Sigmoid colon (tissue), 4 donors: ENCODE results near the gene MGAT3.

Experiments
- CTCF ChIP-seq, 4 experiments: fragments of 450-650 bp in 3 of 4; fragments of 200-600 bp in 1 of 4; IDR thresholded peaks; one replicate each; pipeline ENCODE4 v1.5.1; 2016 to 2019; ENCODE audit warnings: antibody characterized with exemption in 4 of 4, mild to moderate bottlenecking in 3 of 4, moderate library complexity in 2 of 4
- EP300 ChIP-seq, 4 donors: sonication (generic); formaldehyde crosslinking; IDR thresholded peaks; one replicate each; pipeline ENCODE4 v1.6.1; 2017; ENCODE audit warnings: antibody characterized with exemption in 4 of 4
- POLR2A ChIP-seq, 2 donors: fragments of 450-650 bp; IDR thresholded peaks; one replicate each; pipeline ENCODE4 v1.6.1; 2016; ENCODE audit warnings: antibody characterized with exemption in 2 of 2, mild to moderate bottlenecking in 2 of 2, moderate library complexity in 2 of 2
- POLR2AphosphoS5 ChIP-seq, 4 donors: sonication (generic); formaldehyde crosslinking; IDR thresholded peaks; one replicate each; pipeline ENCODE4 v1.6.1; 2017; ENCODE audit warnings: antibody characterized with exemption in 4 of 4

- no peak for TF ChIP-seq POLR2A (IDR thresholded peaks at IDR 0.05)
- peak in 1 of 4 donors; percentile 20 for TF ChIP-seq POLR2AphosphoS5 (IDR thresholded peaks at IDR 0.05)
- peak; percentile 85 to 97 (median 92) for TF ChIP-seq CTCF (IDR thresholded peaks at IDR 0.05)
- TF ChIP-seq EP300 (IDR thresholded peaks at IDR 0.05): no peak
Observed at GRCh38 chr22:39534591-39535356, 78.0 kb downstream of the MGAT3 start.
